Adrenal gland (tissue), 5 donors: Measurements from ENCODE around the gene CSNK1G3.

ENCODE experiments used
- CTCF ChIP-seq, 6 experiments: fragments of 450-650 bp in 4 of 6; fragments of 200-600 bp in 2 of 6; sonication (generic) in 1 of 6; IDR thresholded peaks; 1 replicate in 5 of 6; 2 replicates in 1 of 6; pipeline versions ENCODE4 v1.5.1 to v1.8.0; 2016 to 2021; ENCODE audit warnings: antibody characterized with exemption in 6 of 6, mild to moderate bottlenecking in 2 of 6, moderate library complexity in 1 of 6
- POLR2A ChIP-seq, 2 donors: fragments of 450-650 bp; IDR thresholded peaks; one replicate each; pipeline ENCODE4 v1.6.1; 2017; ENCODE audit warnings: antibody characterized with exemption in 2 of 2, mild to moderate bottlenecking in 2 of 2, moderate library complexity in 1 of 2
- donor health status: DM: no; HTN: no; CAD: no.

GRCh38 chr5:123496892-123497291, 15.1 kb upstream of the CSNK1G3 start:
- no peak for TF ChIP-seq POLR2A (IDR thresholded peaks at IDR 0.05)
- TF ChIP-seq CTCF (IDR thresholded peaks at IDR 0.05): no peak
